Calu3 (cell line): ENCODE data around the gene NOP10. TPM values are rescaled to one million over a fixed set of nuclear protein-coding genes. Genes with fewer than 3 reads are reported as not detected.
A peak's percentile ranks its signal among the peaks of the same experiment; 100 is the strongest.
"Not testable (repeated sequence)": the region's sequence is repeated elsewhere in the genome, so short reads cannot be mapped to it uniquely, and the experiment has no call there.

Experiments used
- BruUV-seq: library from RNA; stranded (reverse); fragments of 400-500 nt; replicated peaks from 2 replicates; lab custom pipeline; 2021; lab: Mats Ljungman, UMichigan
- CTCF ChIA-PET: fragments of 300-600 bp; sonication (Branson Sonifier 250); formaldehyde crosslinking; loops from one replicate; lab custom pipeline; 2022; ENCODE audit warnings: antibody characterized with exemption; lab: Charles Lee
- DNase-seq: peaks from one replicate; pipeline ENCODE4 v3.0.0; 2022
- H3K27ac Mint-ChIP-seq: one replicate; pipeline ENCODE4 v1.8.0; 2022; ENCODE audit warnings: mixed read lengths; ENCODE audit not compliant: unreplicated experiment
- H3K27me3 Mint-ChIP-seq: one replicate; pipeline ENCODE4 v1.8.0; 2022; ENCODE audit warnings: mixed read lengths; ENCODE audit not compliant: unreplicated experiment
- H3K36me3 Mint-ChIP-seq: one replicate; pipeline ENCODE4 v1.8.0; 2022; ENCODE audit warnings: mild to moderate bottlenecking, moderate library complexity, mixed read lengths; ENCODE audit not compliant: insufficient read depth, unreplicated experiment
- H3K4me1 Mint-ChIP-seq: one replicate; pipeline ENCODE4 v1.8.0; 2022; ENCODE audit warnings: mild to moderate bottlenecking, low read depth, mixed read lengths; ENCODE audit not compliant: unreplicated experiment
- H3K4me3 Mint-ChIP-seq: one replicate; pipeline ENCODE4 v1.8.0; 2022; ENCODE audit warnings: mild to moderate bottlenecking, low read depth, moderate library complexity, mixed read lengths; ENCODE audit not compliant: unreplicated experiment
- H3K9me3 Mint-ChIP-seq: one replicate; pipeline ENCODE4 v1.8.0; 2022; ENCODE audit warnings: low read depth, mixed read lengths; ENCODE audit not compliant: unreplicated experiment
- CTCF ChIP-seq: fragments of 200-600 bp; IDR thresholded peaks from one replicate; pipeline ENCODE4 v1.8.0; 2022; ENCODE audit warnings: antibody characterized with exemption; ENCODE audit not compliant: unreplicated experiment
- intact Hi-C: fragments of 100-400 bp; cut with micrococcal nuclease; formaldehyde crosslinking; loops from one replicate; pipeline ENCODE4 v1.10.0; 2022; ENCODE audit not compliant: unreplicated experiment
- total RNA-seq: library from RNA; stranded (reverse); gene quantifications from 2 replicates; pipeline ENCODE4 v1.2.3, GENCODE V29; 2022

The NOP10 gene
- total RNA-seq, 1 experiment from 2014 or later, result 46.0 TPM

GRCh38 chr15:34348735-34349300 lies 5.9 kb upstream of the NOP10 start:
- Mint-ChIP-seq H3K27ac (no peak overlapping the region), H3K4me1 (no peaks in the 10 kb centered on the region), H3K36me3 (no peaks in the 10 kb centered on the region), H3K27me3 (no peaks in the 10 kb centered on the region), H3K4me3 (no peak overlapping the region), H3K9me3 (no peaks in the 10 kb centered on the region)
- no TSS peak for BruUV-seq
- intact Hi-C loops, result no loop called here
- no peak for TF ChIP-seq CTCF
- no peak for DNase-seq
- CTCF ChIA-PET, result no interaction called here

- Mint-ChIP-seq H3K27ac (no peak overlapping the region), H3K9me3 (no peaks in the 10 kb centered on the region), H3K27me3 (no peaks in the 10 kb centered on the region), H3K4me3 (no peak overlapping the region), H3K4me1 (no peaks in the 10 kb centered on the region), H3K36me3 (no peaks in the 10 kb centered on the region)
- CTCF ChIA-PET, result no interaction called here
- no TSS peak for BruUV-seq
- no peak for DNase-seq
- intact Hi-C loops, result no loop called here
- TF ChIP-seq CTCF, result no peak
Observed at GRCh38 chr15:34347951-34348638, 5.2 kb upstream of the NOP10 start.

- DNase-seq, H3K4me3 Mint-ChIP-seq, H3K9me3 Mint-ChIP-seq, H3K4me1 Mint-ChIP-seq, H3K27ac Mint-ChIP-seq, H3K27me3 Mint-ChIP-seq, BruUV-seq: not testable (repeated sequence)
- CTCF ChIA-PET, result interaction anchor here (0.7 to 1.1 kb wide), 2 partner anchors 18 to 457 kb away, joined by 4 to 8 read pairs; no protein-coding TSS in a partner anchor
- peaks cover 10% of the 10 kb centered on the region for H3K36me3 Mint-ChIP-seq
- intact Hi-C loops, result loop anchor here (2.0 kb wide), 1 partner anchor 27 kb away; no protein-coding TSS in a partner anchor
Observed at GRCh38 chr15:34342213-34342736, 661 bp downstream of the NOP10 start.

GRCh38 chr15:34341381-34342212 lies 1.3 kb downstream of the NOP10 start:
- BruUV-seq, result TSS peak; percentile 67
- CTCF ChIA-PET, result no interaction called here
- H3K27me3 Mint-ChIP-seq, result no peaks in the 10 kb centered on the region
- no peak for TF ChIP-seq CTCF
- no peaks in the 10 kb centered on the region for H3K4me1 Mint-ChIP-seq
- intact Hi-C loops, result loop anchor here (2.0 kb wide), 1 partner anchor 27 kb away; no protein-coding TSS in a partner anchor
- no peak for DNase-seq
- H3K27ac Mint-ChIP-seq, result no peak overlapping the region
- H3K36me3 Mint-ChIP-seq, result peaks cover 17% of the 10 kb centered on the region
- H3K9me3 Mint-ChIP-seq, result no peaks in the 10 kb centered on the region
- no peak overlapping the region for H3K4me3 Mint-ChIP-seq
